ENCODE results near the gene STAP2. TPM values are rescaled to one million over a fixed set of nuclear protein-coding genes. Genes with fewer than 3 reads are reported as not detected.

Gene STAP2
- total RNA-seq, 1 experiment from 2014 or later = 72.6 TPM

DNA sequence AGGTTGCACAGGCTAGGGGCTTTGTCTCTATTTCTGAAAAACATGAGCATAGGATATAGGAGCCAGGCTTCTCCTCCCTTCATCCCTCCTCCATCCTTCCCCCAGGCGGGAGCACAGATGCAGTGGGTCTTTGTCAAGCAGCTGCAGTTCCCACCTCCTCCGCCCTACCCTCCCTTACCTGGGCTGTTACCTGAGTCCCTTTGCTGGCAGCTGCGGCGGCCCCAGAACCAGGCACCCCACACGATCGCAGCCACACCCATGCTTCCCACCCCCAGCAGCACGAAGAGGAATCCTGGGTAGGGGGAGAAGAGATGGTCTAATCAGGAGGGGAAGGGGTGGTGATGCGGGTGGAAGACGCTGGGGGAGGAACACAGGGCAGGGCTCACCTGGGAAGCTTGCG lies 44.2 kb downstream of the STAP2 start:
- Histone ChIP-seq H3K9me3 (ENCODE audit: low read length) (no peaks in the 10 kb centered on the region), H3K36me3 (ENCODE audit: low read depth, low read length) (no peaks in the 10 kb centered on the region), H3K27me3 (ENCODE audit: low read length) (no peaks in the 10 kb centered on the region), H3K9ac (ENCODE audit: low read length) (no peak overlapping the region), H4K20me1 (ENCODE audit: low read length) (no peaks in the 10 kb centered on the region), H3K79me2 (ENCODE audit: low read length) (no peaks in the 10 kb centered on the region), H3K4me2 (ENCODE audit: low read length) (no peak overlapping the region), H3K4me3 (ENCODE audit: low read length) (no peak overlapping the region), H3F3A (ENCODE audit: low read length, unreplicated experiment) (no peaks in the 10 kb centered on the region), H3K4me1 (ENCODE audit: insufficient read depth, low read length) (no peaks in the 10 kb centered on the region), H3K27ac (ENCODE audit: low read length) (no peak overlapping the region), H2AFZ (ENCODE audit: low read length) (no peak overlapping the region), H3K9me2 (replicated peaks; ENCODE audit: low read length) (no peaks in the 10 kb centered on the region)
- no peak for ATAC-seq
- BruUV-seq (replicated peaks) = no TSS peak
- TF ChIP-seq EZH2phosphoT487 (IDR thresholded peaks at IDR 0.05; ENCODE audit: borderline replicate concordance, low read length) = no peak
- no peak for TF ChIP-seq EZH2 (IDR thresholded peaks at IDR 0.05; ENCODE audit: low read length, unreplicated experiment)
- TF ChIP-seq CTCF (conservative IDR thresholded peaks at IDR 0.05; ENCODE audit: low read depth, low read length) = no peak
- ChIA-PET CTCF (no interaction called here), POLR2A (ENCODE audit: unreplicated experiment) (no interaction called here)
- intact Hi-C loops (cut with micrococcal nuclease) = no loop called here
- DNase-seq = no peak

DNA sequence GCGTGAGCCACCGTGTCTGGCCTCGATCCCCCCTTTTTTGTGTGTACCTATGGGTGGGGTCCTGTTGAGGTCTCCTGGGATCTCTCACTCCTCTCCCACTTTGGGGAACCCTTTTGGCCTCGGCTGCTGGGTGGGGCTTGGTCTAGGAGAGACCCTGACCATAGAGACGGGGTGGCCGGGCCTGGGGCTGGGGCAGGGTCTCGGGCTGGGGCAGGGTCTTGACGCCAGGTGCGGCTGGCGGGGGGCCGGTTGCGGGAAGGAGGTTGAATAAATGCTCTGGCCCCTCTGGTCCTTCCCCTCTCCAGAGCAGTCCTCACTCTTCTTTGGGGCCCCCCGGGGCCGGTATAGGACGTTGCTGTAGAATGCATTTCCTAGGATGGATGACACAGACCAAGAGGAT lies 46.1 kb downstream of the STAP2 start:
- H2AFZ ChIP-seq (ENCODE audit: low read length) = no peak overlapping the region
- no peak overlapping the region for H3K27ac ChIP-seq (ENCODE audit: low read length)
- BruUV-seq (replicated peaks) = no TSS peak
- ChIA-PET POLR2A (ENCODE audit: unreplicated experiment) (no interaction called here), CTCF (no interaction called here)
- no peaks in the 10 kb centered on the region for H3K9me2 ChIP-seq (replicated peaks; ENCODE audit: low read length)
- intact Hi-C loops (cut with micrococcal nuclease) = no loop called here
- H3K4me3 ChIP-seq (ENCODE audit: low read length) = no peak overlapping the region
- no peak overlapping the region for H3K4me2 ChIP-seq (ENCODE audit: low read length)
- H3F3A ChIP-seq (ENCODE audit: low read length, unreplicated experiment) = no peaks in the 10 kb centered on the region
- H3K27me3 ChIP-seq (ENCODE audit: low read length) = no peaks in the 10 kb centered on the region
- no peaks in the 10 kb centered on the region for H4K20me1 ChIP-seq (ENCODE audit: low read length)
- ATAC-seq (no peak), DNase-seq (no peak)
- H3K9me3 ChIP-seq (ENCODE audit: low read length) = no peaks in the 10 kb centered on the region
- no peaks in the 10 kb centered on the region for H3K36me3 ChIP-seq (ENCODE audit: low read depth, low read length)
- no peak overlapping the region for H3K9ac ChIP-seq (ENCODE audit: low read length)
- no peaks in the 10 kb centered on the region for H3K4me1 ChIP-seq (ENCODE audit: insufficient read depth, low read length)
- no peaks in the 10 kb centered on the region for H3K79me2 ChIP-seq (ENCODE audit: low read length)
- TF ChIP-seq EZH2 (IDR thresholded peaks at IDR 0.05; ENCODE audit: low read length, unreplicated experiment) (no peak), CTCF (conservative IDR thresholded peaks at IDR 0.05; ENCODE audit: low read depth, low read length) (no peak)

GRCh38 chr19:4291184-4291732 lies 47.4 kb downstream of the STAP2 start:
- Histone ChIP-seq H3K9me3 (ENCODE audit: low read length) (no peaks in the 10 kb centered on the region), H3K4me2 (ENCODE audit: low read length) (no peak overlapping the region), H3K4me3 (ENCODE audit: low read length) (no peak overlapping the region), H3K79me2 (ENCODE audit: low read length) (no peaks in the 10 kb centered on the region), H2AFZ (ENCODE audit: low read length) (no peak overlapping the region), H3K4me1 (ENCODE audit: insufficient read depth, low read length) (no peaks in the 10 kb centered on the region), H3K27me3 (ENCODE audit: low read length) (no peaks in the 10 kb centered on the region), H3K27ac (ENCODE audit: low read length) (no peak overlapping the region), H3K9ac (ENCODE audit: low read length) (no peak overlapping the region), H3K9me2 (replicated peaks; ENCODE audit: low read length) (no peaks in the 10 kb centered on the region), H3F3A (ENCODE audit: low read length, unreplicated experiment) (no peaks in the 10 kb centered on the region), H3K36me3 (ENCODE audit: low read depth, low read length) (no peaks in the 10 kb centered on the region), H4K20me1 (ENCODE audit: low read length) (no peaks in the 10 kb centered on the region)
- BruUV-seq (replicated peaks) = no TSS peak
- TF ChIP-seq EZH2 (IDR thresholded peaks at IDR 0.05; ENCODE audit: low read length, unreplicated experiment) (no peak), EZH2phosphoT487 (IDR thresholded peaks at IDR 0.05; ENCODE audit: borderline replicate concordance, low read length) (no peak), CTCF (conservative IDR thresholded peaks at IDR 0.05; ENCODE audit: low read depth, low read length) (no peak)
- intact Hi-C loops (cut with micrococcal nuclease) = no loop called here
- ChIA-PET POLR2A (ENCODE audit: unreplicated experiment) (no interaction called here), CTCF (no interaction called here)
- ATAC-seq (no peak), DNase-seq (no peak)

Measured in PC-3 (cell line).